H9 (cell line): ENCODE data around the gene PLCL1. TPM values are rescaled to one million over a fixed set of nuclear protein-coding genes. Genes with fewer than 3 reads are reported as not detected.

ENCODE experiments used
- DNase-seq: peaks from one replicate; pipeline ENCODE4 v3.0.0-alpha.2; 2017
- H2AFZ ChIP-seq: one replicate; pipeline ENCODE4 v1.6.1; 2013; ENCODE audit warnings: mild to moderate bottlenecking, low read length, control low read depth, moderate library complexity
- H2AK5ac ChIP-seq: 2 replicates; pipeline ENCODE4 v1.6.1; 2013; ENCODE audit warnings: low read length, control low read depth, mixed read lengths; ENCODE audit not compliant: insufficient read length
- H2BK120ac ChIP-seq: one replicate; pipeline ENCODE4 v1.6.1; 2013; ENCODE audit warnings: low read depth, mild to moderate bottlenecking, low read length, control low read depth, inconsistent platforms; ENCODE audit not compliant: poor library complexity, severe bottlenecking
- H2BK12ac ChIP-seq: 2 replicates; pipeline ENCODE4 v1.6.1; 2013; ENCODE audit warnings: low read length, control low read depth, mixed read lengths, low read depth; ENCODE audit not compliant: insufficient read length
- H2BK15ac ChIP-seq: 2 replicates; pipeline ENCODE4 v1.6.1; 2013; ENCODE audit warnings: low read depth, low read length, control low read depth
- H2BK20ac ChIP-seq: one replicate; pipeline ENCODE4 v1.6.1; 2013; ENCODE audit warnings: low read depth, mild to moderate bottlenecking, low read length, control low read depth, inconsistent platforms; ENCODE audit not compliant: poor library complexity, severe bottlenecking
- H2BK5ac ChIP-seq: 2 replicates; pipeline ENCODE4 v1.6.1; 2013; ENCODE audit warnings: low read length, control low read depth, mixed read lengths; ENCODE audit not compliant: insufficient read length
- H3K14ac ChIP-seq: 2 replicates; pipeline ENCODE4 v1.6.1; 2013; ENCODE audit warnings: low read length, control low read depth; ENCODE audit not compliant: insufficient read depth
- H3K18ac ChIP-seq: 2 replicates; pipeline ENCODE4 v1.6.1; 2013; ENCODE audit warnings: low read depth, mild to moderate bottlenecking, mixed read lengths, low read length, control low read depth; ENCODE audit not compliant: insufficient read length
- H3K23ac ChIP-seq: 2 replicates; pipeline ENCODE4 v1.6.1; 2013; ENCODE audit warnings: low read length, control low read depth, mixed read lengths, low read depth; ENCODE audit not compliant: insufficient read length
- H3K23me2 ChIP-seq: 2 replicates; pipeline ENCODE4 v1.6.1; 2013; ENCODE audit warnings: low read depth, mild to moderate bottlenecking, mixed read lengths, low read length, control low read depth; ENCODE audit not compliant: insufficient read length, poor library complexity, severe bottlenecking
- H3K27ac ChIP-seq: 2 replicates; pipeline ENCODE4 v1.5.1; 2013; ENCODE audit warnings: low read length, control low read depth, mixed read lengths, low read depth; ENCODE audit not compliant: insufficient read length
- H3K27me3 ChIP-seq: 2 replicates; pipeline ENCODE4 v1.6.1; 2013; ENCODE audit warnings: low read length, control low read depth, inconsistent platforms; ENCODE audit not compliant: insufficient read depth
- H3K4ac ChIP-seq: 2 replicates; pipeline ENCODE4 v1.6.1; 2013; ENCODE audit warnings: low read depth, mild to moderate bottlenecking, control low read depth, inconsistent platforms, low read length, moderate library complexity
- H3K4me1 ChIP-seq: 2 replicates; pipeline ENCODE4 v1.6.1; 2013; ENCODE audit warnings: low read length, control low read depth, inconsistent platforms; ENCODE audit not compliant: insufficient read depth
- H3K4me2 ChIP-seq: 2 replicates; pipeline ENCODE4 v1.6.1; 2013; ENCODE audit warnings: low read length, control low read depth, mixed read lengths; ENCODE audit not compliant: insufficient read length, insufficient read depth
- H3K56ac ChIP-seq: 2 replicates; pipeline ENCODE4 v1.6.1; 2013; ENCODE audit warnings: low read depth, mild to moderate bottlenecking, mixed read lengths, low read length, control low read depth; ENCODE audit not compliant: insufficient read length
- H3K79me1 ChIP-seq: 2 replicates; pipeline ENCODE4 v1.6.1; 2013; ENCODE audit warnings: low read depth, mild to moderate bottlenecking, moderate library complexity, low read length, control low read depth, inconsistent platforms; ENCODE audit not compliant: insufficient read depth, poor library complexity, severe bottlenecking
- H3K79me2 ChIP-seq: 2 replicates; pipeline ENCODE4 v1.6.1; 2013; ENCODE audit warnings: low read length, control low read depth, inconsistent platforms; ENCODE audit not compliant: insufficient read depth
- H3K9ac ChIP-seq: 2 replicates; pipeline ENCODE4 v1.6.1; 2013; ENCODE audit warnings: low read length, control low read depth, mixed read lengths; ENCODE audit not compliant: insufficient read length; ENCODE audit errors: extremely low read depth
- H3K9me3 ChIP-seq: one replicate; pipeline ENCODE4 v1.6.1; 2013; ENCODE audit warnings: low read depth, low read length, inconsistent platforms; ENCODE audit not compliant: control insufficient read depth
- H3T11ph ChIP-seq: one replicate; pipeline ENCODE4 v1.6.1; 2013; ENCODE audit warnings: mild to moderate bottlenecking, low read length, control low read depth, inconsistent platforms
- H4K20me1 ChIP-seq: one replicate; pipeline ENCODE4 v1.6.1; 2013; ENCODE audit not compliant: control insufficient read depth, insufficient read length, insufficient read depth
- H4K5ac ChIP-seq: 2 replicates; pipeline ENCODE4 v1.6.1; 2013; ENCODE audit warnings: low read depth, mild to moderate bottlenecking, mixed read lengths, low read length, control low read depth; ENCODE audit not compliant: insufficient read length
- H4K8ac ChIP-seq: replicated peaks from 2 replicates; pipeline ENCODE4 v1.6.1; 2013; ENCODE audit warnings: low read length, control low read depth, mixed read lengths, low read depth; ENCODE audit not compliant: insufficient read length
- H4K91ac ChIP-seq: 2 replicates; pipeline ENCODE4 v1.6.1; 2013; ENCODE audit warnings: low read depth, mild to moderate bottlenecking, moderate library complexity, mixed read lengths, low read length, control low read depth; ENCODE audit not compliant: insufficient read length
- H3K27ac Mint-ChIP-seq, 3 experiments: 2 replicates in 2 of 3; 3 replicates in 1 of 3; pipeline ENCODE4 v1.8.0; 2020 to 2021; ENCODE audit warnings: mixed read lengths in 3 of 3, mild to moderate bottlenecking in 1 of 3, moderate library complexity in 1 of 3
- H3K27me3 Mint-ChIP-seq: 2 replicates; pipeline ENCODE4 v1.8.0; 2021; ENCODE audit warnings: low read depth, mild to moderate bottlenecking, moderate library complexity, mixed read lengths
- H3K36me3 Mint-ChIP-seq, 3 experiments: 2 replicates in 2 of 3; 3 replicates in 1 of 3; pipeline ENCODE4 v1.8.0; 2020 to 2021; ENCODE audit warnings: low read depth in 3 of 3, mixed read lengths in 3 of 3; ENCODE audit not compliant: insufficient read depth in 1 of 3
- H3K4me1 Mint-ChIP-seq, 2 experiments: 2 replicates each; pipeline ENCODE4 v1.8.0; 2020; ENCODE audit warnings: mixed read lengths in 2 of 2
- H3K4me3 Mint-ChIP-seq, 2 experiments: 2 replicates in 1 of 2; 3 replicates in 1 of 2; pipeline ENCODE4 v1.8.0; 2020 to 2021; ENCODE audit warnings: mild to moderate bottlenecking in 2 of 2, mixed read lengths in 2 of 2, moderate library complexity in 1 of 2
- H3K9me3 Mint-ChIP-seq, 2 experiments: 2 replicates in 1 of 2; 3 replicates in 1 of 2; pipeline ENCODE4 v1.8.0; 2020; ENCODE audit warnings: mild to moderate bottlenecking in 2 of 2, mixed read lengths in 2 of 2, moderate library complexity in 1 of 2
- total RNA-seq: library from RNA; stranded (reverse); gene quantifications from 2 replicates; pipeline ENCODE4 v1.2.1, GENCODE V29; 2021
- TF ChIP-seq, protein P1 (sequence below): fragments of 200-600 bp; sonication (generic); conservative IDR thresholded peaks from 3 replicates; pipeline ENCODE4 v1.8.0; 2021; ENCODE audit warnings: antibody characterized with exemption, mild to moderate bottlenecking

The PLCL1 gene
- total RNA-seq, 1 experiment from 2014 or later = 0.04 TPM

DNA sequence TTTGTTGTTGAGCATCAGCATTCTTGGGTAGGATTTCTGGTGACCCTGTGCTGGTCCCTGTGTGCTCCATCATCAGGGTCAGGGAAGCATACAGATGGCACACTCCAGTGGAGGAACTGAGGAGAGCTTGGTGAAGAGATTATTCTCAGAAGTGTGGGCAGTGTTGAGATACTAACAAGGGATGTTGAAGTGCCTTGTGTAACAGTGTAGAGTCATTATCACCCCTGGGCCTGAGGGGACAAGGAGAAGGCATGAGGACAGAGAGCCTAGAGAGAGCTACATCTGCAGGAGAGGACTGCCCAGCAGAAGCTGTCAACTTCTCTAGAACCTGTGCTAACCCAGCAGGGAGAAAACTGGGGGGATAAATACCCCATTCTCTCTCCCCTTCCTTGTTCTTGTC is 189.0 kb downstream of the PLCL1 start:
- Mint-ChIP-seq H3K27ac (no peak overlapping the region), H3K27me3 (no peaks in the 10 kb centered on the region; the same call in 1 of the 2 replicates), H3K4me1 (peaks cover 3 to 4% of the 10 kb centered on the region in 2 experiments; a peak in 2 of 4 replicates), H3K4me3 (no peak overlapping the region), H3K9me3 (peaks cover 7 to 8% of the 10 kb centered on the region in 2 experiments; a peak in 3 of 5 replicates), H3K36me3 (peaks cover 1 to 12% (median 2%) of the 10 kb centered on the region in 3 experiments; a peak in 5 of 7 replicates)
- no peaks in the 10 kb centered on the region for H3K23me2 ChIP-seq
- H2BK120ac ChIP-seq = no peak overlapping the region
- DNase-seq = no peak
- H3K27me3 ChIP-seq = no peaks in the 10 kb centered on the region
- H3K4me1 ChIP-seq = no peaks in the 10 kb centered on the region
- H3K79me1 ChIP-seq = no peaks in the 10 kb centered on the region
- TF ChIP-seq, protein P1, sequence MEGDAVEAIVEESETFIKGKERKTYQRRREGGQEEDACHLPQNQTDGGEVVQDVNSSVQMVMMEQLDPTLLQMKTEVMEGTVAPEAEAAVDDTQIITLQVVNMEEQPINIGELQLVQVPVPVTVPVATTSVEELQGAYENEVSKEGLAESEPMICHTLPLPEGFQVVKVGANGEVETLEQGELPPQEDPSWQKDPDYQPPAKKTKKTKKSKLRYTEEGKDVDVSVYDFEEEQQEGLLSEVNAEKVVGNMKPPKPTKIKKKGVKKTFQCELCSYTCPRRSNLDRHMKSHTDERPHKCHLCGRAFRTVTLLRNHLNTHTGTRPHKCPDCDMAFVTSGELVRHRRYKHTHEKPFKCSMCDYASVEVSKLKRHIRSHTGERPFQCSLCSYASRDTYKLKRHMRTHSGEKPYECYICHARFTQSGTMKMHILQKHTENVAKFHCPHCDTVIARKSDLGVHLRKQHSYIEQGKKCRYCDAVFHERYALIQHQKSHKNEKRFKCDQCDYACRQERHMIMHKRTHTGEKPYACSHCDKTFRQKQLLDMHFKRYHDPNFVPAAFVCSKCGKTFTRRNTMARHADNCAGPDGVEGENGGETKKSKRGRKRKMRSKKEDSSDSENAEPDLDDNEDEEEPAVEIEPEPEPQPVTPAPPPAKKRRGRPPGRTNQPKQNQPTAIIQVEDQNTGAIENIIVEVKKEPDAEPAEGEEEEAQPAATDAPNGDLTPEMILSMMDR = no peak
- no peak overlapping the region for H2AFZ ChIP-seq
- H2BK20ac ChIP-seq = no peak overlapping the region
- H3K23ac ChIP-seq = no peak overlapping the region
- no peak overlapping the region for H3K4me2 ChIP-seq
- H2BK5ac ChIP-seq = no peak overlapping the region
- H3K56ac ChIP-seq = no peak overlapping the region
- no peaks in the 10 kb centered on the region for H4K20me1 ChIP-seq
- no peak overlapping the region for H2BK12ac ChIP-seq
- H3K79me2 ChIP-seq = no peaks in the 10 kb centered on the region
- no peak overlapping the region for H4K8ac ChIP-seq
- H3K14ac ChIP-seq = no peak overlapping the region
- no peak overlapping the region for H4K91ac ChIP-seq
- no peaks in the 10 kb centered on the region for H3K9me3 ChIP-seq
- H2AK5ac ChIP-seq = no peak overlapping the region
- H3T11ph ChIP-seq = no peak overlapping the region
- no peak overlapping the region for H4K5ac ChIP-seq
- no peak overlapping the region for H3K4ac ChIP-seq
- H3K9ac ChIP-seq = no peak overlapping the region
- H3K27ac ChIP-seq = no peak overlapping the region
- H2BK15ac ChIP-seq = no peak overlapping the region
- no peak overlapping the region for H3K18ac ChIP-seq
